ENCODE measurements around the gene GOLGA8N.

The GOLGA8N gene

DNA sequence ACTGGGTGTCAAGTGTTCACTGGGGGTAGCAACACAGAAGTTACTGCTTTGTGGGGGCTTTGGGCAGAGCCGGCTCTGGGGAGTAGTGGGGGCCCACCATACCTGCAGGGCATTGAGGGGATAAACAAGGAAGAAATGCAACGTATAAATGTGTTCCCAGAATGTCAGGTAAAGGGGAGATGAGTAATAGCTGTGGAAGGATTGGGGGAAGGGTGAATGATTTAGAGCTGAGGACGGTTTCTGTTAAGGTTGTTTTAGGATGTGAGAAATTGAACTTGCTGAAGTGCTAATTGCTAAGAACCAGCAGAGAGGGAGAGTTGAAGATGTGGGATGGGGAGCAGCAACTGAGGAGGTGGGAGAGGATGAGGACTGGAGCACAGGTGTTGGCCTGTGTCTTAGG, 58.9 kb downstream of the GOLGA8N start:
- no peak overlapping the region for H3K9ac ChIP-seq (ENCODE audit: low read length)
- no peaks in the 10 kb centered on the region for H3K9me3 ChIP-seq (ENCODE audit: insufficient read depth, low read length)
- H3K79me2 ChIP-seq (ENCODE audit: insufficient read depth, low read length) = no peaks in the 10 kb centered on the region
- H3F3A ChIP-seq (ENCODE audit: insufficient read depth) = no peaks in the 10 kb centered on the region
- H3K27ac ChIP-seq (ENCODE audit: low read depth, low read length) = no peak overlapping the region
- peaks cover 5% of the 10 kb centered on the region; the same call in 1 of the 2 replicates for H3K36me3 ChIP-seq (ENCODE audit: low read length)
- no peak overlapping the region for H3K4me2 ChIP-seq (ENCODE audit: low read depth, low read length, poor library complexity, severe bottlenecking)
- no peaks in the 10 kb centered on the region for H3K27me3 ChIP-seq (ENCODE audit: low read length)
- H2AFZ ChIP-seq (ENCODE audit: low read depth, low read length, severe bottlenecking) = no peak overlapping the region
- no peaks in the 10 kb centered on the region for H4K20me1 ChIP-seq (ENCODE audit: low read depth, low read length)
- no peaks in the 10 kb centered on the region for H3K9me2 ChIP-seq (replicated peaks; ENCODE audit: insufficient read depth, low read length)
- H3K4me3 ChIP-seq (ENCODE audit: insufficient read depth, low read length, poor library complexity, severe bottlenecking) = no peak overlapping the region
- no peak for TF ChIP-seq EZH2phosphoT487 (conservative IDR thresholded peaks at IDR 0.05; ENCODE audit: low read length)
- TF ChIP-seq, protein P1, sequence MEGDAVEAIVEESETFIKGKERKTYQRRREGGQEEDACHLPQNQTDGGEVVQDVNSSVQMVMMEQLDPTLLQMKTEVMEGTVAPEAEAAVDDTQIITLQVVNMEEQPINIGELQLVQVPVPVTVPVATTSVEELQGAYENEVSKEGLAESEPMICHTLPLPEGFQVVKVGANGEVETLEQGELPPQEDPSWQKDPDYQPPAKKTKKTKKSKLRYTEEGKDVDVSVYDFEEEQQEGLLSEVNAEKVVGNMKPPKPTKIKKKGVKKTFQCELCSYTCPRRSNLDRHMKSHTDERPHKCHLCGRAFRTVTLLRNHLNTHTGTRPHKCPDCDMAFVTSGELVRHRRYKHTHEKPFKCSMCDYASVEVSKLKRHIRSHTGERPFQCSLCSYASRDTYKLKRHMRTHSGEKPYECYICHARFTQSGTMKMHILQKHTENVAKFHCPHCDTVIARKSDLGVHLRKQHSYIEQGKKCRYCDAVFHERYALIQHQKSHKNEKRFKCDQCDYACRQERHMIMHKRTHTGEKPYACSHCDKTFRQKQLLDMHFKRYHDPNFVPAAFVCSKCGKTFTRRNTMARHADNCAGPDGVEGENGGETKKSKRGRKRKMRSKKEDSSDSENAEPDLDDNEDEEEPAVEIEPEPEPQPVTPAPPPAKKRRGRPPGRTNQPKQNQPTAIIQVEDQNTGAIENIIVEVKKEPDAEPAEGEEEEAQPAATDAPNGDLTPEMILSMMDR (IDR thresholded peaks at IDR 0.05; ENCODE audit: insufficient read depth, low read length, poor library complexity, severe bottlenecking) = no peak

DNA sequence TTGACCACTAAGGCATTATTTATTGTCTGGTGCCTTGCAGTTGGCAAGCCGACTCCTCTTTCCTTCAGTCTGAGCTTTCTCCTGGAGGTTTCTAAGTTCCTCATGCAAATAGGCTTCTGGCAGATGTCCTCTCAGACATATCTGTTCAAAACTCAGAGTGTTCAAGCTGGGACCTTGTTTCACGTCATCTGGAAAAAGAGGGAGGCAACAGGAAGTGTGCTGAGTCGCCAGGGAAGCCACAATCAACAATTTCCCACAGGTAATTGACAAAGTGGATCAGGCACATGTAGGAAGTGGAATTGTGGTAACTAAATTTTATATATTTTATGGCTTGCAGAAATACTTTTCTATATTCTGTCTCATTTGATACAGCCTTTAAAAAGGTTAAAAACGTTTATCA, 62.8 kb downstream of the GOLGA8N start:
- no peak overlapping the region for H2AFZ ChIP-seq (ENCODE audit: low read depth, low read length, severe bottlenecking)
- H3K27ac ChIP-seq (ENCODE audit: low read depth, low read length) = no peak overlapping the region
- H3K79me2 ChIP-seq (ENCODE audit: insufficient read depth, low read length) = no peaks in the 10 kb centered on the region
- H3K9me2 ChIP-seq (replicated peaks; ENCODE audit: insufficient read depth, low read length) = no peaks in the 10 kb centered on the region
- H3F3A ChIP-seq (ENCODE audit: insufficient read depth) = no peaks in the 10 kb centered on the region
- H3K4me2 ChIP-seq (ENCODE audit: low read depth, low read length, poor library complexity, severe bottlenecking) = no peak overlapping the region
- H3K4me3 ChIP-seq (ENCODE audit: insufficient read depth, low read length, poor library complexity, severe bottlenecking) = no peak overlapping the region
- no peak overlapping the region for H3K9ac ChIP-seq (ENCODE audit: low read length)
- no peaks in the 10 kb centered on the region for H3K27me3 ChIP-seq (ENCODE audit: low read length)
- H3K9me3 ChIP-seq (ENCODE audit: insufficient read depth, low read length) = no peaks in the 10 kb centered on the region
- H3K36me3 ChIP-seq (ENCODE audit: low read length) = peaks cover 4% of the 10 kb centered on the region; the same call in 1 of the 2 replicates
- TF ChIP-seq, protein P1 (IDR thresholded peaks at IDR 0.05; ENCODE audit: insufficient read depth, low read length, poor library complexity, severe bottlenecking) = no peak
- TF ChIP-seq EZH2phosphoT487 (conservative IDR thresholded peaks at IDR 0.05; ENCODE audit: low read length) = no peak
- no peaks in the 10 kb centered on the region for H4K20me1 ChIP-seq (ENCODE audit: low read depth, low read length)

DNA sequence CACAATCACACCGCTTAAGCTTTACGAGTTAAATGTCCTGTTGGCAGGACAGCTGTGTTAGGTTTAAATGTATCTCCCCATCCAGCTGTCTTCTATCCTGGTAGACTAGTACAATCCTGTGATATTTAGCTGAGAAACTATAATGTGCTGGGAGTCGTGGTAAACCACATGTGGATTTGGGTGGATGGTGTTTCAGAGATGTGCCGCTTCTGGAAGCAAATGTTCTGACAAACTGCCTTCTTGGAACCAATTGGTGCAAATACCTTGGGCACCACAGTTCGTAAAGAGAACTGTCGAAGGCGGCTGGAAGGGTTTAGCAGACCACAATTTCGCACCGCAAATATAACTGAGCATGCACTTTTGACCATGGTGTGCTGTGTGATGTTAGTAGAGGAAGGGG, 63.2 kb downstream of the GOLGA8N start:
- H3K9ac ChIP-seq (ENCODE audit: low read length) = no peak overlapping the region

More for the DNA sequence above, 63.2 kb downstream of the GOLGA8N start:
- no peak overlapping the region for H3K4me2 ChIP-seq (ENCODE audit: low read depth, low read length, poor library complexity, severe bottlenecking)
- H3K27me3 ChIP-seq (ENCODE audit: low read length) = no peaks in the 10 kb centered on the region
- H3K79me2 ChIP-seq (ENCODE audit: insufficient read depth, low read length) = no peaks in the 10 kb centered on the region
- no peaks in the 10 kb centered on the region for H4K20me1 ChIP-seq (ENCODE audit: low read depth, low read length)
- no peaks in the 10 kb centered on the region for H3K9me2 ChIP-seq (replicated peaks; ENCODE audit: insufficient read depth, low read length)
- H3K4me3 ChIP-seq (ENCODE audit: insufficient read depth, low read length, poor library complexity, severe bottlenecking) = no peak overlapping the region
- no peak overlapping the region for H3K27ac ChIP-seq (ENCODE audit: low read depth, low read length)
- H2AFZ ChIP-seq (ENCODE audit: low read depth, low read length, severe bottlenecking) = no peak overlapping the region
- no peaks in the 10 kb centered on the region; the same call in 1 of the 2 replicates for H3F3A ChIP-seq (ENCODE audit: insufficient read depth)
- H3K36me3 ChIP-seq (ENCODE audit: low read length) = peaks cover 4% of the 10 kb centered on the region; the same call in 1 of the 2 replicates
- H3K9me3 ChIP-seq (ENCODE audit: insufficient read depth, low read length) = no peaks in the 10 kb centered on the region
- TF ChIP-seq, protein P1 (IDR thresholded peaks at IDR 0.05; ENCODE audit: insufficient read depth, low read length, poor library complexity, severe bottlenecking) = no peak
- TF ChIP-seq EZH2phosphoT487 (conservative IDR thresholded peaks at IDR 0.05; ENCODE audit: low read length) = no peak

Measured in SU-DHL-6 (cell line).